Spleen (tissue), 7 donors: Measurements from ENCODE around the gene OR6C2.

Experiments
- POLR2A ChIP-seq, 3 donors: fragments of 450-650 bp; IDR thresholded peaks; one replicate each; pipeline ENCODE4 v1.5.1; 2017; ENCODE audit warnings: antibody characterized with exemption in 3 of 3, mild to moderate bottlenecking in 1 of 3
- POLR2AphosphoS5 ChIP-seq, 3 donors: sonication (generic); formaldehyde crosslinking; IDR thresholded peaks; one replicate each; pipeline ENCODE4 v1.5.1; 2017; ENCODE audit warnings: antibody characterized with exemption in 3 of 3
- TF ChIP-seq, protein P1 (sequence below), 11 experiments: fragments of 200-600 bp in 7 of 11; fragments of 450-650 bp in 4 of 11; sonication (generic) in 4 of 11; IDR thresholded peaks in 8 of 11; conservative IDR thresholded peaks in 3 of 11; 1 replicate in 7 of 11; 2 replicates in 4 of 11; pipeline versions ENCODE4 v1.4.0 to v1.8.0; 2016 to 2021; ENCODE audit warnings: antibody characterized with exemption in 11 of 11, inconsistent platforms in 4 of 11, mild to moderate bottlenecking in 1 of 11
- donor health status: DM: no; HTN: no; CAD: no; lungs with moderate emphysema.
- donor health status: DM: no; HTN: no; CAD: no.
- donor health status: DM: no; HTN: no; CAD: no.

GRCh38 chr12:55428331-55429243 is 15.3 kb upstream of the OR6C2 start:
- TF ChIP-seq, protein P1, sequence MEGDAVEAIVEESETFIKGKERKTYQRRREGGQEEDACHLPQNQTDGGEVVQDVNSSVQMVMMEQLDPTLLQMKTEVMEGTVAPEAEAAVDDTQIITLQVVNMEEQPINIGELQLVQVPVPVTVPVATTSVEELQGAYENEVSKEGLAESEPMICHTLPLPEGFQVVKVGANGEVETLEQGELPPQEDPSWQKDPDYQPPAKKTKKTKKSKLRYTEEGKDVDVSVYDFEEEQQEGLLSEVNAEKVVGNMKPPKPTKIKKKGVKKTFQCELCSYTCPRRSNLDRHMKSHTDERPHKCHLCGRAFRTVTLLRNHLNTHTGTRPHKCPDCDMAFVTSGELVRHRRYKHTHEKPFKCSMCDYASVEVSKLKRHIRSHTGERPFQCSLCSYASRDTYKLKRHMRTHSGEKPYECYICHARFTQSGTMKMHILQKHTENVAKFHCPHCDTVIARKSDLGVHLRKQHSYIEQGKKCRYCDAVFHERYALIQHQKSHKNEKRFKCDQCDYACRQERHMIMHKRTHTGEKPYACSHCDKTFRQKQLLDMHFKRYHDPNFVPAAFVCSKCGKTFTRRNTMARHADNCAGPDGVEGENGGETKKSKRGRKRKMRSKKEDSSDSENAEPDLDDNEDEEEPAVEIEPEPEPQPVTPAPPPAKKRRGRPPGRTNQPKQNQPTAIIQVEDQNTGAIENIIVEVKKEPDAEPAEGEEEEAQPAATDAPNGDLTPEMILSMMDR (IDR thresholded peaks at IDR 0.05 in 8 of 11, conservative IDR thresholded peaks at IDR 0.05 in 3 of 11) = no peak
- no peak for TF ChIP-seq POLR2AphosphoS5 (IDR thresholded peaks at IDR 0.05)
- TF ChIP-seq POLR2A (IDR thresholded peaks at IDR 0.05) = no peak
